ENCODE measurements around the gene RETN. TPM values are rescaled to one million over a fixed set of nuclear protein-coding genes. Genes with fewer than 3 reads are reported as not detected.
"Not testable (repeated sequence)": the region's sequence is repeated elsewhere in the genome, so short reads cannot be mapped to it uniquely, and the experiment has no call there.

Gene RETN
- total RNA-seq, 1 experiment from 2014 or later = not detected

- DNase-seq (ENCODE audit: low read depth, low spot score) = no peak
- no peak for TF ChIP-seq TCF7L2 (IDR thresholded peaks at IDR 0.05; ENCODE audit: low read depth, low read length)
- TF ChIP-seq SIN3A (IDR thresholded peaks at IDR 0.05; ENCODE audit: borderline replicate concordance, insufficient read depth, low read depth, low read length) = no peak
- TF ChIP-seq REST (IDR thresholded peaks at IDR 0.05; ENCODE audit: insufficient read depth in 1 of 2, low read depth in 2 of 2, low read length in 1 of 2) = no peak
- TF ChIP-seq POLR2AphosphoS5 (IDR thresholded peaks at IDR 0.05; ENCODE audit: low read depth, low read length) = no peak
- TF ChIP-seq, protein P1, sequence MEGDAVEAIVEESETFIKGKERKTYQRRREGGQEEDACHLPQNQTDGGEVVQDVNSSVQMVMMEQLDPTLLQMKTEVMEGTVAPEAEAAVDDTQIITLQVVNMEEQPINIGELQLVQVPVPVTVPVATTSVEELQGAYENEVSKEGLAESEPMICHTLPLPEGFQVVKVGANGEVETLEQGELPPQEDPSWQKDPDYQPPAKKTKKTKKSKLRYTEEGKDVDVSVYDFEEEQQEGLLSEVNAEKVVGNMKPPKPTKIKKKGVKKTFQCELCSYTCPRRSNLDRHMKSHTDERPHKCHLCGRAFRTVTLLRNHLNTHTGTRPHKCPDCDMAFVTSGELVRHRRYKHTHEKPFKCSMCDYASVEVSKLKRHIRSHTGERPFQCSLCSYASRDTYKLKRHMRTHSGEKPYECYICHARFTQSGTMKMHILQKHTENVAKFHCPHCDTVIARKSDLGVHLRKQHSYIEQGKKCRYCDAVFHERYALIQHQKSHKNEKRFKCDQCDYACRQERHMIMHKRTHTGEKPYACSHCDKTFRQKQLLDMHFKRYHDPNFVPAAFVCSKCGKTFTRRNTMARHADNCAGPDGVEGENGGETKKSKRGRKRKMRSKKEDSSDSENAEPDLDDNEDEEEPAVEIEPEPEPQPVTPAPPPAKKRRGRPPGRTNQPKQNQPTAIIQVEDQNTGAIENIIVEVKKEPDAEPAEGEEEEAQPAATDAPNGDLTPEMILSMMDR (IDR thresholded peaks at IDR 0.05) = no peak
- H3K4me1 ChIP-seq (ENCODE audit: control insufficient read depth, insufficient read depth, low read length) = no peaks in the 10 kb centered on the region
- in situ Hi-C loops (cut with HindIII; ENCODE audit: low pct_unique_long_range_greater_than_20kb, low sequenced_read_pairs) = no loop called here
- ATAC-seq = no peak
- H3K27ac ChIP-seq (ENCODE audit: low read length) = no peak overlapping the region
- no peaks in the 10 kb centered on the region for H3K9me3 ChIP-seq (ENCODE audit: control insufficient read depth, insufficient read depth, low read depth, low read length)
- BruUV-seq (replicated peaks) = no TSS peak
- H3K36me3 ChIP-seq (ENCODE audit: control insufficient read depth, insufficient read depth, low read length) = no peaks in the 10 kb centered on the region
- CTCF ChIA-PET = no interaction called here
- POLR2A ChIA-PET = no interaction called here
- H3K4me3 ChIP-seq (ENCODE audit: low read depth in 2 of 2, low read length in 2 of 2) = no peak overlapping the region
- intact Hi-C loops (cut with micrococcal nuclease; ENCODE audit: unreplicated experiment) = no loop called here
- no peaks in the 10 kb centered on the region for H3K27me3 ChIP-seq (ENCODE audit: control insufficient read depth, insufficient read depth, low read length)
These were observed 25.8 kb upstream of the RETN start for GRCh38 chr19:7643031-7643415.

- ATAC-seq; H3K27ac ChIP-seq (ENCODE audit: low read length); DNase-seq (ENCODE audit: low read depth, low spot score); H3K27me3 ChIP-seq (ENCODE audit: control insufficient read depth, insufficient read depth, low read length); H3K36me3 ChIP-seq (ENCODE audit: control insufficient read depth, insufficient read depth, low read length); in situ Hi-C loops (cut with HindIII; ENCODE audit: low pct_unique_long_range_greater_than_20kb, low sequenced_read_pairs); intact Hi-C loops (cut with micrococcal nuclease; ENCODE audit: unreplicated experiment); H3K4me3 ChIP-seq (ENCODE audit: low read depth in 2 of 2, low read length in 2 of 2); H3K9me3 ChIP-seq (ENCODE audit: control insufficient read depth, insufficient read depth, low read depth, low read length); H3K4me1 ChIP-seq (ENCODE audit: control insufficient read depth, insufficient read depth, low read length): not testable (repeated sequence)
- ChIA-PET POLR2A (interaction anchor here (0.6 kb wide), 1 partner anchor 23 kb away, joined by 6 read pairs; no protein-coding TSS in a partner anchor), CTCF (interaction anchor here (0.6 kb wide), 2 partner anchors 104 to 133 kb away, joined by 4 to 6 read pairs; no protein-coding TSS in a partner anchor)
- BruUV-seq (replicated peaks) = TSS peak; percentile 45
These were observed 25.0 kb upstream of the RETN start for GRCh38 chr19:7643629-7644549.

GRCh38 chr19:7644550-7644877 is 24.3 kb upstream of the RETN start:
- ChIA-PET CTCF (interaction anchor here (0.6 kb wide), 1 partner anchor 133 kb away, joined by 6 read pairs; no protein-coding TSS in a partner anchor), POLR2A (no interaction called here)
- in situ Hi-C loops (cut with HindIII; ENCODE audit: low pct_unique_long_range_greater_than_20kb, low sequenced_read_pairs) = no loop called here

More at GRCh38 chr19:7644550-7644877, 24.3 kb upstream of the RETN start:
- no peak for ATAC-seq
- no peak for TF ChIP-seq POLR2AphosphoS5 (IDR thresholded peaks at IDR 0.05; ENCODE audit: low read depth, low read length)
- TF ChIP-seq TCF7L2 (IDR thresholded peaks at IDR 0.05; ENCODE audit: low read depth, low read length) = no peak
- TF ChIP-seq, protein P1 (IDR thresholded peaks at IDR 0.05) = no peak
- no peak for TF ChIP-seq SIN3A (IDR thresholded peaks at IDR 0.05; ENCODE audit: borderline replicate concordance, insufficient read depth, low read depth, low read length)
- no peak for TF ChIP-seq REST (IDR thresholded peaks at IDR 0.05; ENCODE audit: insufficient read depth in 1 of 2, low read depth in 2 of 2, low read length in 1 of 2)
- no TSS peak for BruUV-seq (replicated peaks)
- no peaks in the 10 kb centered on the region for H3K36me3 ChIP-seq (ENCODE audit: control insufficient read depth, insufficient read depth, low read length)
- H3K27me3 ChIP-seq (ENCODE audit: control insufficient read depth, insufficient read depth, low read length) = no peaks in the 10 kb centered on the region
- H3K4me1 ChIP-seq (ENCODE audit: control insufficient read depth, insufficient read depth, low read length) = no peaks in the 10 kb centered on the region
- H3K27ac ChIP-seq (ENCODE audit: low read length) = no peak overlapping the region
- DNase-seq (ENCODE audit: low read depth, low spot score) = no peak
- intact Hi-C loops (cut with micrococcal nuclease; ENCODE audit: unreplicated experiment) = no loop called here
- no peaks in the 10 kb centered on the region for H3K9me3 ChIP-seq (ENCODE audit: control insufficient read depth, insufficient read depth, low read depth, low read length)
- no peak overlapping the region for H3K4me3 ChIP-seq (ENCODE audit: low read depth in 2 of 2, low read length in 2 of 2)
